HCT116 (cell line): Measurements from ENCODE around the gene RANBP1. TPM values are rescaled to one million over a fixed set of nuclear protein-coding genes. Genes with fewer than 3 reads are reported as not detected.

Experiments used
- ATAC-seq: fragments of 200-7000 bp; cut with Tn5 transposase; 2 replicates; pipeline ENCODE4 v1.9.1; 2020; ENCODE audit warnings: mild to moderate bottlenecking, moderate library complexity
- BruUV-seq: library from RNA; stranded (reverse); fragments of 400-500 nt; replicated peaks from 2 replicates; lab custom pipeline; 2021; lab: Mats Ljungman, UMichigan
- CTCF ChIA-PET: fragments of 300-600 bp; sonication (Branson Sonifier 250); formaldehyde crosslinking; loops from one replicate; lab custom pipeline; 2021; ENCODE audit warnings: antibody characterized with exemption; lab: Charles Lee
- POLR2A ChIA-PET: fragments of 300-600, 350-600 bp; sonication (Branson Sonifier 250); formaldehyde crosslinking; loops from one replicate; lab custom pipeline; 2021; ENCODE audit warnings: antibody characterized with exemption; lab: Charles Lee
- RAD21 ChIA-PET, 2 experiments: fragments of 300-600 bp; sonication (Branson Sonifier 250); formaldehyde crosslinking; loops; one replicate each; lab custom pipeline; 2023; ENCODE audit warnings: low total read pairs in 2 of 2; ENCODE audit not compliant: uncharacterized antibody in 2 of 2, unreplicated experiment in 2 of 2, low non-redundant PET in 1 of 2; lab: Charles Lee
- DNase-seq: peaks from one replicate; pipeline ENCODE4 v3.0.0-alpha.2; 2010; ENCODE audit warnings: low read depth, low spot score
- H2AFZ ChIP-seq: fragments of 200-600 bp; shearing (Covaris generic), sonication (generic); 2 replicates; pipeline ENCODE4 v1.6.1; 2017; ENCODE audit warnings: low read depth, mixed run types, mixed read lengths, antibody characterized with exemption, low read length; ENCODE audit not compliant: poor library complexity, severe bottlenecking
- H3K27ac ChIP-seq: 2 replicates; pipeline ENCODE4 v1.5.1; 2012; ENCODE audit warnings: low read depth, low read length
- H3K27me3 ChIP-seq: fragments of 200-600 bp; sonication (generic); 2 replicates; pipeline ENCODE4 v1.6.1; 2016; ENCODE audit warnings: mixed run types, low read length, mixed read lengths; ENCODE audit not compliant: insufficient read depth
- H3K36me3 ChIP-seq, 2 experiments: fragments of 200-500 bp in 1 of 2; fragments of 200-600 bp in 1 of 2; sonication (Bioruptor generic) in 1 of 2; sonication (generic) in 1 of 2; 2 replicates each; pipeline versions ENCODE4 v1.5.1 to v1.6.1; 2014 to 2016; ENCODE audit warnings: low read length in 2 of 2, inconsistent platforms in 1 of 2, mixed read lengths in 1 of 2, mixed run types in 1 of 2; ENCODE audit not compliant: insufficient read depth in 2 of 2, control insufficient read depth in 1 of 2
- H3K4me1 ChIP-seq, 2 experiments: fragments of 200-600 bp in 1 of 2; sonication (generic) in 1 of 2; 2 replicates each; pipeline versions ENCODE4 v1.5.1 to v1.6.1; 2012 to 2017; ENCODE audit warnings: low read length in 2 of 2, inconsistent platforms in 1 of 2, mild to moderate bottlenecking in 1 of 2, mixed read lengths in 1 of 2, mixed run types in 1 of 2, moderate library complexity in 1 of 2; ENCODE audit not compliant: insufficient read depth in 2 of 2, control insufficient read depth in 1 of 2
- H3K4me2 ChIP-seq: fragments of 200-600 bp; sonication (generic); 2 replicates; pipeline ENCODE4 v1.6.1; 2017; ENCODE audit warnings: mixed run types, low read length, mixed read lengths
- H3K4me3 ChIP-seq, 2 experiments: fragments of 200-600 bp in 1 of 2; sonication (generic) in 1 of 2; replicated peaks in 1 of 2; 2 replicates each; pipeline ENCODE4 v1.5.1; 2011 to 2016; ENCODE audit warnings: low read length in 2 of 2, control low read depth in 1 of 2, low read depth in 1 of 2, mild to moderate bottlenecking in 1 of 2, mixed read lengths in 1 of 2, mixed run types in 1 of 2
- H3K79me2 ChIP-seq: fragments of 200-600 bp; sonication (generic); 2 replicates; pipeline ENCODE4 v1.6.1; 2017; ENCODE audit warnings: mild to moderate bottlenecking, mixed run types, low read length, moderate library complexity, mixed read lengths; ENCODE audit not compliant: insufficient read depth
- H3K9ac ChIP-seq: fragments of 200-600 bp; sonication (generic); 2 replicates; pipeline ENCODE4 v1.6.1; 2016; ENCODE audit warnings: low read length, mixed read lengths
- H3K9me2 ChIP-seq: fragments of 200-600 bp; sonication (generic), shearing (Covaris generic); 2 replicates; pipeline ENCODE4 v1.6.1; 2017; ENCODE audit warnings: mixed run types, mild to moderate bottlenecking, moderate library complexity; ENCODE audit not compliant: insufficient read depth
- H3K9me3 ChIP-seq, 2 experiments: fragments of 200-500 bp in 1 of 2; fragments of 200-600 bp in 1 of 2; sonication (Bioruptor generic) in 1 of 2; sonication (generic) in 1 of 2; 2 replicates each; pipeline ENCODE4 v1.6.1; 2014 to 2017; ENCODE audit warnings: low read length in 2 of 2, mixed read lengths in 2 of 2, inconsistent platforms in 1 of 2, low read depth in 1 of 2, mild to moderate bottlenecking in 1 of 2, mixed run types in 1 of 2, moderate library complexity in 1 of 2; ENCODE audit not compliant: control insufficient read depth in 1 of 2, insufficient read depth in 1 of 2
- H4K20me1 ChIP-seq: fragments of 200-600 bp; sonication (generic), shearing (Covaris generic); 2 replicates; pipeline ENCODE4 v1.6.1; 2017; ENCODE audit warnings: mixed run types, mild to moderate bottlenecking, moderate library complexity; ENCODE audit not compliant: insufficient read depth
- CEBPB ChIP-seq: IDR thresholded peaks from 2 replicates; pipeline ENCODE4 v1.6.1; 2012; ENCODE audit warnings: low read depth
- CTCF ChIP-seq, 3 experiments: fragments of 200-600 bp in 1 of 3; sonication (generic) in 1 of 3; IDR thresholded peaks in 2 of 3; conservative IDR thresholded peaks in 1 of 3; 2 replicates each; pipeline ENCODE4 v1.5.1; 2012 to 2017; ENCODE audit warnings: low read depth in 2 of 3, low read length in 2 of 3, antibody characterized with exemption in 1 of 3, borderline replicate concordance in 1 of 3, control low read depth in 1 of 3, mild to moderate bottlenecking in 1 of 3, mixed read lengths in 1 of 3, mixed run types in 1 of 3, moderate library complexity in 1 of 3; ENCODE audit not compliant: insufficient read depth in 1 of 3
- EZH2 ChIP-seq: fragments of 200-600 bp; sonication (generic); IDR thresholded peaks from 2 replicates; pipeline ENCODE4 v1.6.1; 2017; ENCODE audit warnings: antibody characterized with exemption, mixed run types
- EZH2phosphoT487 ChIP-seq: fragments of 200-600 bp; IDR thresholded peaks from 2 replicates; pipeline ENCODE4 v1.6.1; 2018; ENCODE audit warnings: antibody characterized with exemption, borderline replicate concordance
- MAX ChIP-seq: IDR thresholded peaks from 2 replicates; pipeline ENCODE4 v1.6.1; 2012
- POLR2A ChIP-seq: IDR thresholded peaks from 2 replicates; pipeline ENCODE4 v1.7.0; 2011; ENCODE audit warnings: borderline replicate concordance; ENCODE audit not compliant: insufficient read depth, insufficient read length; ENCODE audit errors: extremely low read depth
- REST ChIP-seq: IDR thresholded peaks from 2 replicates; pipeline ENCODE4 v1.6.1; 2012; ENCODE audit warnings: low read depth
- SIN3A ChIP-seq: IDR thresholded peaks from 2 replicates; pipeline ENCODE4 v1.6.1; 2012; ENCODE audit warnings: low read depth
- SP1 ChIP-seq: IDR thresholded peaks from 2 replicates; pipeline ENCODE4 v1.6.1; 2012; ENCODE audit warnings: low read depth
- SRF ChIP-seq: IDR thresholded peaks from 2 replicates; pipeline ENCODE4 v1.6.1; 2012; ENCODE audit warnings: low read depth
- TCF7L2 ChIP-seq: IDR thresholded peaks from 2 replicates; pipeline ENCODE4 v1.7.0; 2011; ENCODE audit warnings: borderline replicate concordance, inconsistent platforms; ENCODE audit not compliant: insufficient read depth, insufficient read length; ENCODE audit errors: extremely low read depth
- ZFX ChIP-seq: fragments of 450-650 bp; IDR thresholded peaks from 2 replicates; pipeline ENCODE4 v1.6.1; 2017
- ZNF274 ChIP-seq: fragments of 200-500 bp; sonication (Bioruptor generic); IDR thresholded peaks from 2 replicates; pipeline ENCODE4 v1.6.1; 2014; ENCODE audit warnings: mild to moderate bottlenecking, low read depth, low read length, inconsistent platforms
- intact Hi-C: fragments of 100-400 bp; cut with micrococcal nuclease; formaldehyde crosslinking; loops from 2 replicates; pipeline ENCODE4 v1.10.0; 2022
- total RNA-seq: library from RNA; stranded (reverse); gene quantifications from one replicate; pipeline ENCODE4 v1.2.1, GENCODE V29; 2021; ENCODE audit not compliant: unreplicated experiment

RANBP1 gene
- total RNA-seq, 1 experiment from 2014 or later, result 351 TPM

- TF ChIP-seq REST, result no peak
- TF ChIP-seq CTCF (IDR thresholded peaks at IDR 0.05 in 2 of 3, conservative IDR thresholded peaks at IDR 0.05 in 1 of 3; ENCODE audit: borderline replicate concordance in 1 of 3, insufficient read depth in 1 of 3, low read depth in 2 of 3, low read length in 2 of 3), result no peak
- TF ChIP-seq SP1, result no peak
- TF ChIP-seq TCF7L2, result no peak
- TF ChIP-seq ZFX, result no peak
- TF ChIP-seq CEBPB, result no peak
- TF ChIP-seq SRF, result no peak
- TF ChIP-seq EZH2phosphoT487, result no peak
Measured at GRCh38 chr22:20158391-20159036, 42.6 kb downstream of the RANBP1 start (continued).

GRCh38 chr22:20159076-20159475 is 43.2 kb downstream of the RANBP1 start:
- DNase-seq, result no peak
- H3K4me3 ChIP-seq, result no peak overlapping the region
- ChIA-PET RAD21 (no interaction called here), POLR2A (no interaction called here), CTCF (no interaction called here)
- H3K27ac ChIP-seq, result no peak overlapping the region
- ATAC-seq, result no peak
- no peak overlapping the region for H2AFZ ChIP-seq
- no peak overlapping the region for H3K9ac ChIP-seq
- H3K9me2 ChIP-seq, result no peaks in the 10 kb centered on the region
- intact Hi-C loops, result loop anchor here (5.0 kb wide), 1 partner anchor 298 kb away; no protein-coding TSS in a partner anchor
- no TSS peak for BruUV-seq
- H3K36me3 ChIP-seq, result no peaks in the 10 kb centered on the region
- no peaks in the 10 kb centered on the region for H3K27me3 ChIP-seq
- H3K9me3 ChIP-seq, result no peaks in the 10 kb centered on the region
- no peaks in the 10 kb centered on the region for H3K79me2 ChIP-seq
- H3K4me1 ChIP-seq, result no peaks in the 10 kb centered on the region
- H4K20me1 ChIP-seq, result no peaks in the 10 kb centered on the region
- H3K4me2 ChIP-seq, result no peak overlapping the region
- TF ChIP-seq POLR2A, result no peak
- no peak for TF ChIP-seq SIN3A
- no peak for TF ChIP-seq EZH2
- TF ChIP-seq ZNF274, result no peak
- TF ChIP-seq CTCF (IDR thresholded peaks at IDR 0.05 in 2 of 3, conservative IDR thresholded peaks at IDR 0.05 in 1 of 3; ENCODE audit: borderline replicate concordance in 1 of 3, insufficient read depth in 1 of 3, low read depth in 2 of 3, low read length in 2 of 3), result no peak
- no peak for TF ChIP-seq MAX
